Gastroesophageal sphincter (tissue), 4 donors: ENCODE data around the gene SLC25A34. TPM values are rescaled to one million over a fixed set of nuclear protein-coding genes. Genes with fewer than 3 reads are reported as not detected.

ENCODE experiments used
- ATAC-seq: fragments of 150-250 bp; one replicate; pipeline ENCODE4 v1.9.1; 2016; ENCODE audit warnings: mild to moderate bottlenecking, moderate library complexity
- H3K27ac ChIP-seq, 4 donors: fragments of 200-600 bp; sonication (generic) in 3 of 4; 1 replicate in 3 of 4; 2 replicates in 1 of 4; pipeline ENCODE4 v1.5.1; 2016 to 2019
- H3K27me3 ChIP-seq: fragments of 200-600 bp; sonication (generic); one replicate; pipeline ENCODE4 v1.5.1; 2019
- H3K36me3 ChIP-seq, 2 donors: fragments of 200-600 bp; sonication (generic); one replicate each; pipeline ENCODE4 v1.5.1; 2019; ENCODE audit warnings: control low read depth in 1 of 2
- H3K4me1 ChIP-seq, 3 donors: fragments of 200-600 bp; sonication (generic); 1 replicate in 2 of 3; 2 replicates in 1 of 3; pipeline ENCODE4 v1.5.1; 2016 to 2019; ENCODE audit warnings: control low read depth in 2 of 3
- H3K4me3 ChIP-seq, 2 donors: fragments of 200-600 bp; sonication (generic); one replicate each; pipeline ENCODE4 v1.5.1; 2019; ENCODE audit warnings: mild to moderate bottlenecking in 1 of 2, moderate library complexity in 1 of 2
- H3K9me3 ChIP-seq, 3 donors: fragments of 200-600 bp; sonication (generic); one replicate each; pipeline ENCODE4 v1.5.1; 2017 to 2019; ENCODE audit warnings: control low read depth in 2 of 3
- EP300 ChIP-seq: sonication (generic); formaldehyde crosslinking; IDR thresholded peaks from one replicate; pipeline ENCODE4 v1.6.1; 2017; ENCODE audit warnings: antibody characterized with exemption, mild to moderate bottlenecking
- POLR2A ChIP-seq, 2 donors: fragments of 450-650 bp; IDR thresholded peaks; one replicate each; pipeline ENCODE4 v1.6.1; 2017; ENCODE audit warnings: antibody characterized with exemption in 2 of 2, mild to moderate bottlenecking in 2 of 2, moderate library complexity in 1 of 2
- POLR2AphosphoS5 ChIP-seq: sonication (generic); formaldehyde crosslinking; IDR thresholded peaks from one replicate; pipeline ENCODE4 v1.6.1; 2017; ENCODE audit warnings: antibody characterized with exemption
- WGBS, 2 donors: methylation state at CpG; one replicate each; pipeline ENCODE4 v1.1.5; 2018; ENCODE audit warnings: low coverage in 1 of 2; 5-methylcytosine and 5-hydroxymethylcytosine counted together
- total RNA-seq, 4 donors: library from RNA; depleted of rRNA; stranded (reverse); fragments of >200 nt; gene quantifications; one replicate each; pipeline ENCODE4 v1.1.0, GENCODE V29; 2016
- TF ChIP-seq, protein P1 (sequence below), 4 experiments: fragments of 200-600 bp in 2 of 4; fragments of 450-650 bp in 2 of 4; sonication (generic) in 1 of 4; IDR thresholded peaks; one replicate each; pipeline ENCODE4 v1.5.1; 2017 to 2019; ENCODE audit warnings: antibody characterized with exemption in 4 of 4, mild to moderate bottlenecking in 2 of 4, moderate library complexity in 2 of 4

SLC25A34 gene
- 1 to 10 TPM in 2 of 4 donors, under 1 TPM in 2; 0.10 to 2.0 (median 1.1) TPM for total RNA-seq

DNA sequence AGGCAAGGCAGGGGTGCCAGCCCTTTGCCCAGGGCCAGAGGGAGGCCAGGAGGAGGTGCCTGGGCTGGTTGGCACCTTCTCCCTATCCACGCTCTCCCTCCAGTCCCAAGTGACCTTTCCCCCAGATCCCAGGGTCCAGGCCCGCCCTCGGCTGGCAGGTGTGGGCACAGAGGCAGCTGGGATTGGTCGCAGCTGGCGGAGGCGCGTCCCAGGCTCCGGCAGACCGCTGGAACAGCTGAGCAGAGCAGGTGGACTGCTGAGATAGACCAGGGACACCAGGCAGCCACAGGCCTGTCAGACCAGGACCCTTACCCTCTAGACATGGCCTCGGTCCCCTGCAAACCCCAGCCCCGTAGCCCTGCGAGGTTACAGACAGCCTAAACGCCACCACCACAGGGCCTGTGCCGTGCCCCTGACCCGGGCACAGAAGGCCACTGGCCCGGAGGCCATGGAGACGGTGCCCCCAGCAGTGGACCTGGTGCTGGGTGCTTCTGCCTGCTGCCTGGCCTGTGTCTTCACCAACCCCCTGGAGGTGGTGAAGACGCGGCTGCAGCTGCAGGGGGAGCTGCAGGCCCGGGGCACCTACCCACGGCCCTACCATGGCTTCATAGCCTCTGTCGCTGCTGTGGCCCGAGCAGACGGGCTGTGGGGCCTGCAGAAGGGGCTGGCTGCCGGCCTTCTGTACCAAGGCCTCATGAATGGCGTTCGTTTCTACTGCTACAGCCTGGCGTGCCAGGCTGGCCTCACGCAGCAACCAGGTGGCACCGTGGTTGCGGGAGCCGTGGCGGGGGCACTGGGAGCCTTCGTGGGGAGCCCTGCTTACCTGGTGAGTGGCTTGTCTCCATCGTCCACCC, at the start of gene SLC25A34:
Gene SLC25A34, plus strand, starts transcription at position 221 of the 854 bp plus-strand sequence. Its CDS starts 228 bp downstream, at position 449.
- Histone ChIP-seq H3K36me3 (peaks cover 0 to 41% of the 10 kb centered on the region in 2 donors), H3K27me3 (no peaks in the 10 kb centered on the region), H3K4me3 (no peak within 1 kb of the TSS), H3K27ac (peak within 1 kb of the TSS in 3 of 4 donors; percentile 21 to 68 (median 39)), H3K4me1 (peaks cover 0 to 23% (median 9%) of the 10 kb centered on the region in 3 donors), H3K9me3 (no peaks in the 10 kb centered on the region)
- ATAC-seq: peak; percentile 31
- TF ChIP-seq POLR2AphosphoS5 (peak; percentile 39), POLR2A (IDR thresholded peaks at IDR 0.05) (no peak)
- TF ChIP-seq, protein P1, sequence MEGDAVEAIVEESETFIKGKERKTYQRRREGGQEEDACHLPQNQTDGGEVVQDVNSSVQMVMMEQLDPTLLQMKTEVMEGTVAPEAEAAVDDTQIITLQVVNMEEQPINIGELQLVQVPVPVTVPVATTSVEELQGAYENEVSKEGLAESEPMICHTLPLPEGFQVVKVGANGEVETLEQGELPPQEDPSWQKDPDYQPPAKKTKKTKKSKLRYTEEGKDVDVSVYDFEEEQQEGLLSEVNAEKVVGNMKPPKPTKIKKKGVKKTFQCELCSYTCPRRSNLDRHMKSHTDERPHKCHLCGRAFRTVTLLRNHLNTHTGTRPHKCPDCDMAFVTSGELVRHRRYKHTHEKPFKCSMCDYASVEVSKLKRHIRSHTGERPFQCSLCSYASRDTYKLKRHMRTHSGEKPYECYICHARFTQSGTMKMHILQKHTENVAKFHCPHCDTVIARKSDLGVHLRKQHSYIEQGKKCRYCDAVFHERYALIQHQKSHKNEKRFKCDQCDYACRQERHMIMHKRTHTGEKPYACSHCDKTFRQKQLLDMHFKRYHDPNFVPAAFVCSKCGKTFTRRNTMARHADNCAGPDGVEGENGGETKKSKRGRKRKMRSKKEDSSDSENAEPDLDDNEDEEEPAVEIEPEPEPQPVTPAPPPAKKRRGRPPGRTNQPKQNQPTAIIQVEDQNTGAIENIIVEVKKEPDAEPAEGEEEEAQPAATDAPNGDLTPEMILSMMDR (IDR thresholded peaks at IDR 0.05): no peak
- WGBS, 2 donors: 20% methylated on average over 1 of the region's 35 CpGs; no CpG with 5 or more reads in 1 of the 2 donors

DNA sequence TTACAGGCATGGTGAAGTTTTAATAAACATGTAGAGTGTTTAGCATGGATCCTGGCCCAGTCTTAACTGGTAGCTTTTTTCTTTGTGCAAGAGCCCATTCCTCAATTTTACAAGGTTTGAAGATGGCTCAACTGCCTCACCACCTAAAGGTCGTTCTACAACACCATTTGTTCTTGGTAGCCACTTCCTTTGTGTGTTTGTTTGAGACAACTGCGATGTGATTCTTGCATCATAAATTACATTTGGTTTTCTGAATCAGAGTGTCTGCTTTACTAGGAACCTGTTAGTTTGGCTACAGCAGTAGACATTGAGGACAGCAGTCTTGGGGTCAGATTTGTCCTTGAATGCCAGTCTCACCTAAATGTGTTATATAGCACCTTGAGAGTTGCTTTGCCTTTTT, 48.6 kb upstream of the SLC25A34 start:
- no peaks in the 10 kb centered on the region for H3K27me3 ChIP-seq
- no peak for ATAC-seq
- H3K27ac ChIP-seq: no peak overlapping the region
- no peak overlapping the region for H3K4me3 ChIP-seq
- 72 to 88% methylated on average over 2 of the region's 2 CpGs for WGBS, 2 donors
- TF ChIP-seq, protein P1 (IDR thresholded peaks at IDR 0.05): no peak
- TF ChIP-seq POLR2AphosphoS5: no peak
- no peak for TF ChIP-seq EP300
- peaks cover 0 to 69% (median 15%) of the 10 kb centered on the region in 3 donors for H3K4me1 ChIP-seq
- peaks cover 0 to 5% of the 10 kb centered on the region in 2 donors for H3K36me3 ChIP-seq
- H3K9me3 ChIP-seq: no peaks in the 10 kb centered on the region

DNA sequence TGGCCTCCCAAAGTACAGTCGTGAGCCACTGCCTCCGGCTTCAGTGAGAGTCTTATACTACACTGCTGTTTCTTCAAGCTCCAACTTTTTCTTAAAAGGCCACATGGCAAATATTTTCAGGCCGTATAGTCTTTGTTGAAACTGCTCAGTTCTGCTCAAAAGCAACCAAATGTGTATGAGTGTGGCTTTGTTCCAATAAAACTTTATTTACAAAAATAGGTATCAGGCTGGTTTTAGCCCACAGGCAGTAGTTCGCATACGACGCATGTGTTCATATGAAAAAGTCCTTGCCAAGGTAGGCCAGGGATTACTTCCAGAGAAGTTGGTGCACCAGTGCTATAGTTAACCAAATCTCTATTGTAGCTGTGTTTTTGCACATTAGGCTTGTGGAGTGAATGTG, 45.7 kb upstream of the SLC25A34 start:
- H3K36me3 ChIP-seq: peaks cover 0 to 5% of the 10 kb centered on the region in 2 donors
- H3K9me3 ChIP-seq: no peaks in the 10 kb centered on the region
- H3K27me3 ChIP-seq: no peaks in the 10 kb centered on the region
- WGBS, 2 donors: 89 to 91% methylated on average over 4 to 6 of the region's 6 CpGs
- H3K4me3 ChIP-seq: no peak overlapping the region
- peaks cover 0 to 72% (median 14%) of the 10 kb centered on the region in 3 donors for H3K4me1 ChIP-seq
- no peak for ATAC-seq
- peak overlapping the region in 1 of 4 donors; percentile 48 for H3K27ac ChIP-seq
- TF ChIP-seq EP300: no peak
- no peak for TF ChIP-seq POLR2AphosphoS5
- TF ChIP-seq POLR2A (IDR thresholded peaks at IDR 0.05): no peak
- TF ChIP-seq, protein P1 (IDR thresholded peaks at IDR 0.05): no peak

DNA sequence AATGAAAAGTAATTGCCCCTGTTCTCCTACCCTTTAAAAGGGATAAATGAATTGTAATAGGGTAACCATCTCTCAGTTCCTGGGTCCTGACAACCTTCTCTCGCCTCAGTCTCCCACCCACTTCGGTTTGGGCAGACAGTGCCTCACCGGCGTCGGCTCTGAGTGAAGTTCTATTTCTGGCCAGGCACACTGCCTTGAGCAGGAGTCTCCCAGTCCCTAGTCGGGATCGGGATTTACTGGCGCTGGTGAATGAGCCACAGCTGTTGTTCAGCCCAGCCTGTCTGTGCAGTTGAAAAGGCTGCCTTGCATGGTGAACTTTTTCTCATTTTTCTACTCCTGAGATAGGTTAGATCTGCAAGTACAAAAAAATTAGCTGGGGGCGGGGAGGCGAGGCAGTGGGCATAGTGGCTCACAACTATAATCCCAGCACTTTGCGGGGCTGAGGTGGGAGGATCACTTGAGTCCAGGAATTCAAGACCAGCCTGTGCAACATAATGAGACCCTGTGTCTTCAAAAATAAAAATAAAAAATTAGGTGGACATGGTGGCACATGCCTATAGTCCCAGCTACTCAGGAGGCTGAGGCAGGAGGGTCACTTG, 44.5 kb upstream of the SLC25A34 start:
- peak overlapping the region in 3 of 4 donors; percentile 22 to 48 (median 27) for H3K27ac ChIP-seq
- peaks cover 0 to 12% of the 10 kb centered on the region in 2 donors for H3K36me3 ChIP-seq
- H3K27me3 ChIP-seq: no peaks in the 10 kb centered on the region
- H3K4me1 ChIP-seq: peaks cover 0 to 72% (median 17%) of the 10 kb centered on the region in 3 donors
- TF ChIP-seq POLR2AphosphoS5: peak; percentile 15
- TF ChIP-seq, protein P1 (IDR thresholded peaks at IDR 0.05): peak in 1 of 4 experiments; percentile 34
- no peak for TF ChIP-seq EP300
- no peak for TF ChIP-seq POLR2A (IDR thresholded peaks at IDR 0.05)
- ATAC-seq: peak; percentile 75
- H3K4me3 ChIP-seq: no peak overlapping the region
- no peaks in the 10 kb centered on the region for H3K9me3 ChIP-seq
- WGBS, 2 donors: 11 to 20% methylated on average over 5 to 8 of the region's 11 CpGs
